HEK293 (cell line): ENCODE data around the gene HMGN1.
A peak's percentile ranks its signal among the peaks of the same experiment; 100 is the strongest.

Experiments
- IKZF3 ChIP-seq: fragments of 450-650 bp; IDR thresholded peaks from 2 replicates; pipeline ENCODE4 v1.5.0; 2018; ENCODE audit warnings: missing biosample characterization, mild to moderate bottlenecking, missing genetic modification characterization, moderate library complexity
- PRDM10 ChIP-seq: fragments of 450-650 bp; formaldehyde crosslinking; IDR thresholded peaks from 2 replicates; pipeline ENCODE4 v1.5.1; 2016; ENCODE audit warnings: missing biosample characterization, missing genetic modification characterization
- SCRT1 ChIP-seq: fragments of 450-650 bp; formaldehyde crosslinking; IDR thresholded peaks from 2 replicates; pipeline ENCODE4 v1.5.1; 2016; ENCODE audit warnings: missing biosample characterization, missing genetic modification characterization, borderline replicate concordance
- SCRT2 ChIP-seq: fragments of 450-650 bp; formaldehyde crosslinking; IDR thresholded peaks from 2 replicates; pipeline ENCODE4 v1.5.1; 2016; ENCODE audit warnings: missing biosample characterization, missing genetic modification characterization
- ZBTB20 ChIP-seq: fragments of 450-650 bp; formaldehyde crosslinking; IDR thresholded peaks from 2 replicates; pipeline ENCODE4 v1.5.1; 2016; ENCODE audit warnings: missing biosample characterization, missing genetic modification characterization
- ZBTB48 ChIP-seq: fragments of 450-650 bp; formaldehyde crosslinking; IDR thresholded peaks from 2 replicates; pipeline ENCODE4 v1.5.1; 2016; ENCODE audit warnings: missing biosample characterization, missing genetic modification characterization
- ZNF202 ChIP-seq: fragments of 450-650 bp; formaldehyde crosslinking; IDR thresholded peaks from 2 replicates; pipeline ENCODE4 v1.5.1; 2016; ENCODE audit warnings: missing biosample characterization, missing genetic modification characterization, borderline replicate concordance
- ZNF214 ChIP-seq: fragments of 450-650 bp; formaldehyde crosslinking; IDR thresholded peaks from 2 replicates; pipeline ENCODE4 v1.5.1; 2017; ENCODE audit warnings: missing biosample characterization, mild to moderate bottlenecking, missing genetic modification characterization, borderline replicate concordance
- ZNF223 ChIP-seq: fragments of 450-650 bp; formaldehyde crosslinking; IDR thresholded peaks from 2 replicates; pipeline ENCODE4 v1.5.1; 2016; ENCODE audit warnings: missing biosample characterization, missing genetic modification characterization
- ZNF335 ChIP-seq: fragments of 450-650 bp; formaldehyde crosslinking; conservative IDR thresholded peaks from 2 replicates; pipeline ENCODE4 v1.5.1; 2016; ENCODE audit warnings: missing biosample characterization, missing genetic modification characterization
- ZNF366 ChIP-seq: fragments of 450-650 bp; formaldehyde crosslinking; conservative IDR thresholded peaks from 2 replicates; pipeline ENCODE4 v1.5.1; 2016; ENCODE audit warnings: missing biosample characterization, missing genetic modification characterization
- ZNF529 ChIP-seq: fragments of 450-650 bp; formaldehyde crosslinking; IDR thresholded peaks from 2 replicates; pipeline ENCODE4 v1.5.1; 2017; ENCODE audit warnings: missing genetic modification characterization, missing biosample characterization; ENCODE audit not compliant: insufficient replicate concordance
- ZNF555 ChIP-seq: fragments of 450-650 bp; formaldehyde crosslinking; conservative IDR thresholded peaks from 2 replicates; pipeline ENCODE4 v1.5.1; 2017; ENCODE audit warnings: missing biosample characterization, mild to moderate bottlenecking, missing genetic modification characterization, inconsistent platforms
- ZNF600 ChIP-seq: fragments of 450-650 bp; formaldehyde crosslinking; IDR thresholded peaks from 2 replicates; pipeline ENCODE4 v1.5.1; 2016; ENCODE audit warnings: missing biosample characterization, missing genetic modification characterization
- ZNF639 ChIP-seq: fragments of 450-650 bp; formaldehyde crosslinking; IDR thresholded peaks from 2 replicates; pipeline ENCODE4 v1.5.1; 2016; ENCODE audit warnings: missing biosample characterization, missing genetic modification characterization
- ZNF645 ChIP-seq: fragments of 450-650 bp; formaldehyde crosslinking; IDR thresholded peaks from 2 replicates; pipeline ENCODE4; 2016; ENCODE audit warnings: missing biosample characterization, missing genetic modification characterization
- TF ChIP-seq, protein P1 (sequence below): fragments of 450-650 bp; formaldehyde crosslinking; IDR thresholded peaks from 2 replicates; pipeline ENCODE4 v1.5.1; 2016; ENCODE audit warnings: missing biosample characterization, missing genetic modification characterization

The HMGN1 gene

GRCh38 chr21:39314143-39315027 is 34.5 kb downstream of the HMGN1 start (continued):
- no peak for TF ChIP-seq ZNF214 (tag by site-specific recombination)
- TF ChIP-seq PRDM10 (tag by site-specific recombination), result peak; percentile 88
- TF ChIP-seq ZNF555 (tag by site-specific recombination), result no peak
- TF ChIP-seq ZBTB48, result peak; percentile 88
- TF ChIP-seq ZNF639 (tag by site-specific recombination), result no peak
- peak; percentile 82 for TF ChIP-seq ZNF600
- TF ChIP-seq, protein P1, sequence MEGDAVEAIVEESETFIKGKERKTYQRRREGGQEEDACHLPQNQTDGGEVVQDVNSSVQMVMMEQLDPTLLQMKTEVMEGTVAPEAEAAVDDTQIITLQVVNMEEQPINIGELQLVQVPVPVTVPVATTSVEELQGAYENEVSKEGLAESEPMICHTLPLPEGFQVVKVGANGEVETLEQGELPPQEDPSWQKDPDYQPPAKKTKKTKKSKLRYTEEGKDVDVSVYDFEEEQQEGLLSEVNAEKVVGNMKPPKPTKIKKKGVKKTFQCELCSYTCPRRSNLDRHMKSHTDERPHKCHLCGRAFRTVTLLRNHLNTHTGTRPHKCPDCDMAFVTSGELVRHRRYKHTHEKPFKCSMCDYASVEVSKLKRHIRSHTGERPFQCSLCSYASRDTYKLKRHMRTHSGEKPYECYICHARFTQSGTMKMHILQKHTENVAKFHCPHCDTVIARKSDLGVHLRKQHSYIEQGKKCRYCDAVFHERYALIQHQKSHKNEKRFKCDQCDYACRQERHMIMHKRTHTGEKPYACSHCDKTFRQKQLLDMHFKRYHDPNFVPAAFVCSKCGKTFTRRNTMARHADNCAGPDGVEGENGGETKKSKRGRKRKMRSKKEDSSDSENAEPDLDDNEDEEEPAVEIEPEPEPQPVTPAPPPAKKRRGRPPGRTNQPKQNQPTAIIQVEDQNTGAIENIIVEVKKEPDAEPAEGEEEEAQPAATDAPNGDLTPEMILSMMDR (tag by site-specific recombination), result peak; percentile 6; the same call in 1 of the 2 replicates
- peak; percentile 47 for TF ChIP-seq IKZF3 (tag by site-specific recombination)
- no peak for TF ChIP-seq ZNF645 (tag by site-specific recombination)
- peak; percentile 58 for TF ChIP-seq SCRT2
- peak; percentile 70; the same call in 1 of the 2 replicates for TF ChIP-seq ZNF223 (tag by site-specific recombination)
- TF ChIP-seq ZNF366 (tag by site-specific recombination), result 0 out of 2 replicates have a peak, but pooled peaks have one; percentile 7
- no peak for TF ChIP-seq ZNF202 (tag by site-specific recombination)
- no peak for TF ChIP-seq ZNF335
- TF ChIP-seq SCRT1 (tag by site-specific recombination), result 0 out of 2 replicates have a peak, but pooled peaks have one; percentile 9
- TF ChIP-seq ZNF529 (tag by site-specific recombination), result no peak
- peak; percentile 11 for TF ChIP-seq ZBTB20 (tag by site-specific recombination)
